RWPE1 (cell line): ENCODE results near the gene DNAH10.

ENCODE experiments used
- CTCF ChIA-PET: fragments of 350-600 bp; sonication (Branson Sonifier 250); formaldehyde crosslinking; extraction: SDS; loops from one replicate; lab custom pipeline; 2021; lab: Yijun Ruan, JAX
- POLR2A ChIA-PET: fragments of 400-600 bp; formaldehyde crosslinking; extraction: SDS; loops from one replicate; lab custom pipeline; 2020; ENCODE audit warnings: antibody characterized with exemption; ENCODE audit not compliant: low non-redundant PET; lab: Yijun Ruan, JAX
- DNase-seq: peaks from one replicate; pipeline ENCODE4 v3.0.0; 2012; ENCODE audit warnings: low spot score
- H3K27ac ChIP-seq: fragments of 450-650 bp; 2 replicates; pipeline ENCODE4 v1.5.1; 2017
- TF ChIP-seq, protein P1 (sequence below): fragments of 450-650 bp; conservative IDR thresholded peaks from 2 replicates; pipeline ENCODE4 v1.5.1; 2017; ENCODE audit warnings: low read depth, mild to moderate bottlenecking

The DNAH10 gene

GRCh38 chr12:123790905-123791467, 28.9 kb downstream of the DNAH10 start:
- no peak overlapping the region for H3K27ac ChIP-seq
- ChIA-PET CTCF (no interaction called here), POLR2A (no interaction called here)
- TF ChIP-seq, protein P1, sequence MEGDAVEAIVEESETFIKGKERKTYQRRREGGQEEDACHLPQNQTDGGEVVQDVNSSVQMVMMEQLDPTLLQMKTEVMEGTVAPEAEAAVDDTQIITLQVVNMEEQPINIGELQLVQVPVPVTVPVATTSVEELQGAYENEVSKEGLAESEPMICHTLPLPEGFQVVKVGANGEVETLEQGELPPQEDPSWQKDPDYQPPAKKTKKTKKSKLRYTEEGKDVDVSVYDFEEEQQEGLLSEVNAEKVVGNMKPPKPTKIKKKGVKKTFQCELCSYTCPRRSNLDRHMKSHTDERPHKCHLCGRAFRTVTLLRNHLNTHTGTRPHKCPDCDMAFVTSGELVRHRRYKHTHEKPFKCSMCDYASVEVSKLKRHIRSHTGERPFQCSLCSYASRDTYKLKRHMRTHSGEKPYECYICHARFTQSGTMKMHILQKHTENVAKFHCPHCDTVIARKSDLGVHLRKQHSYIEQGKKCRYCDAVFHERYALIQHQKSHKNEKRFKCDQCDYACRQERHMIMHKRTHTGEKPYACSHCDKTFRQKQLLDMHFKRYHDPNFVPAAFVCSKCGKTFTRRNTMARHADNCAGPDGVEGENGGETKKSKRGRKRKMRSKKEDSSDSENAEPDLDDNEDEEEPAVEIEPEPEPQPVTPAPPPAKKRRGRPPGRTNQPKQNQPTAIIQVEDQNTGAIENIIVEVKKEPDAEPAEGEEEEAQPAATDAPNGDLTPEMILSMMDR: no peak
- no peak for DNase-seq

DNA sequence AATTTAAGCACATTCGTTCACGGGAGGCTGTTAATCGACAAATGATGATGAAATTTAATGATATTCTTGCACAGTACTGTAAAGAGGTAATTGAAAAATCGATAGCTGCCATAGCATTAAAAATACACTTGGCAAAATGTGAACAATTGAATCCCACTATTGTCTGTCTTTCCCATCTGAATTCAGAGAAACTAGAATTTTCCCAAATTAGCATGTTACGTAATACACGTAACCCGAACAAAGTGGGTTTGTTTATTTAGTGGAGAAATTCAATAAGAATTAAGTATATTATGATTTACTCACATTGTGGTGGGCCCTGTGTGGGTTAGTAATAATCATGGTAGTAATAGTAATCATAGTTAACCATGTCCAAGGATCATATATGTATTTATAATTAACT, 31.9 kb downstream of the DNAH10 start:
- POLR2A ChIA-PET: no interaction called here
- TF ChIP-seq, protein P1: no peak
- no peak for DNase-seq

DNA sequence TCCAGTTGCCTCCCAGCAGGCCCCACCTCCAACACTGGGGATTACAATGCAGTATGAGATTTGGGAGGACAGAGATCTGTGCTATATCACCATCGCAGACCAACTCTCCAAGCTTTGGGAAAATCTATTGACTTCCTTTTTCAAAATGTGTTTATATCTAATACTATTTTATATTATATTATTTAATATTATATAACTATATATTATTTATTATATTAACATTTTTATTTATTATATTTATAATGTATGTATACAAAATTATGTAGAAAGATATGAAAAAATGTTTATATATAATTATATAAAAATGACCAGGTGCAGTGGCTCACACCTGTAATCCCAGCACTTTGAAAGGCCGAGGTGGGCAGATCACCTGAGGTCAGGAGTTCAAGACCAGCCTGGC, 36.4 kb downstream of the DNAH10 start:
- POLR2A ChIA-PET: interaction anchor here (0.5 kb wide), 1 partner anchor 564 kb away, joined by 3 read pairs; no protein-coding TSS in a partner anchor
- no peak for DNase-seq
- CTCF ChIA-PET: no interaction called here
- TF ChIP-seq, protein P1: no peak
- no peak overlapping the region for H3K27ac ChIP-seq

More for the DNA sequence above, 31.9 kb downstream of the DNAH10 start:
- CTCF ChIA-PET: no interaction called here
- no peak overlapping the region for H3K27ac ChIP-seq

GRCh38 chr12:123799227-123799626, 37.1 kb downstream of the DNAH10 start:
- no peak for DNase-seq
- H3K27ac ChIP-seq: no peak overlapping the region
- TF ChIP-seq, protein P1: no peak
- ChIA-PET CTCF (no interaction called here), POLR2A (no interaction called here)

DNA sequence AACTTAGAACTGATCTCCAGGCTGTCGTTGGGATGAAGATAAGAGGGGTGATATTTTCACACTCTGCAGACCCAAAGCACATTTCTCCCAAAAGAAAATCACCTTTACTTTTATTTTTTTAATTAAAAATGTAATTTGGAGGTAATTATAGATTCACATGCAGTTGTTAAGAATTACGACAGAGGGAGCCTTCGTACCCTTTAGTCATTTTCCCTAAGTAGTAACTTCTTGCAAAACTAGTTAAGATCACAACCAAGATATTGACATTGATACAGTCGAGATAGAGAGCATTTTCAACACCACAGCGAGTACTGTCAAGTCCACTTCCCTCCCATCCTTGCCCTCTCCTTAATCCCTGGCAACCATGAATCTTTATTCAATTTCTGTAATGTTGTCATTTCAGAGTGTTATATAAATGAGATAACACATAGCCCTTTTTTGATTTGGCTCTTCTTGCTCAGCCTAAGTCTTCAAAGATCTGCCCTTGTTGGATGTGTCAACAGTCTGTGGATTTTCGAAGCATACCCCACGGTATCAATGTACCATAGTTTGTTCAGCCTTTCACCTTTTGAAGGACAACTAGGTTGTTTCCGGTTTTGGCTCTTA, 39.6 kb downstream of the DNAH10 start:
- POLR2A ChIA-PET: no interaction called here
- DNase-seq: peak; percentile 50

DNA sequence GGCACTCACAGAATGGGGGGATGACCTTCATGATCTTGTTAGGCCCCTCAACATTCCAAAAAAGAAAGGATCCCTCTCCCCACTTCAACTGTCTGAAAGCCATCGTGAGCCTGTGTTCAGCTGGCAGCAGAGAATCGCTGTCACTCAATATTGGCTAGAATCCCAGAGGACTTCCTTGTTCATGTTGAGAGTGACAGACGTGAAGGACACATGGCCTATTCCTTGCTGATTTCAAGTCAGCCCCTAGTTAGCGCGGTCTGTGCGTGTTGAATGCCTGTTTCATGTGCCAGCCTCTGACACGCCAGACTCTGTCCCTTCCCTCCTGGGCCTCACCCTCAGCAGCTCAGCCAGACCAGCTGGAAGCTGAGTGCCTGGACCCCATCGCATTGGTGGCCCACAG, 43.1 kb downstream of the DNAH10 start:
- POLR2A ChIA-PET: interaction anchor here (0.7 kb wide), 1 partner anchor 126 kb away, joined by 6 read pairs; no protein-coding TSS in a partner anchor
- CTCF ChIA-PET: no interaction called here
- H3K27ac ChIP-seq: no peak overlapping the region
- DNase-seq: no peak
- TF ChIP-seq, protein P1: no peak

More for the DNA sequence above, 39.6 kb downstream of the DNAH10 start:
- CTCF ChIA-PET: interaction anchor here (0.6 to 1.4 kb wide), 6 partner anchors 17 to 1139 kb away, joined by 3 to 8 read pairs (median 4); no protein-coding TSS in a partner anchor
- TF ChIP-seq, protein P1: peak; percentile 62
- no peak overlapping the region for H3K27ac ChIP-seq
